ENCODE results near the gene NHSL2. TPM values are rescaled to one million over a fixed set of nuclear protein-coding genes. Genes with fewer than 3 reads are reported as not detected.

The NHSL2 gene
- total RNA-seq, 2 donors from 2014 or later, result 5.5 to 9.3 TPM

DNA sequence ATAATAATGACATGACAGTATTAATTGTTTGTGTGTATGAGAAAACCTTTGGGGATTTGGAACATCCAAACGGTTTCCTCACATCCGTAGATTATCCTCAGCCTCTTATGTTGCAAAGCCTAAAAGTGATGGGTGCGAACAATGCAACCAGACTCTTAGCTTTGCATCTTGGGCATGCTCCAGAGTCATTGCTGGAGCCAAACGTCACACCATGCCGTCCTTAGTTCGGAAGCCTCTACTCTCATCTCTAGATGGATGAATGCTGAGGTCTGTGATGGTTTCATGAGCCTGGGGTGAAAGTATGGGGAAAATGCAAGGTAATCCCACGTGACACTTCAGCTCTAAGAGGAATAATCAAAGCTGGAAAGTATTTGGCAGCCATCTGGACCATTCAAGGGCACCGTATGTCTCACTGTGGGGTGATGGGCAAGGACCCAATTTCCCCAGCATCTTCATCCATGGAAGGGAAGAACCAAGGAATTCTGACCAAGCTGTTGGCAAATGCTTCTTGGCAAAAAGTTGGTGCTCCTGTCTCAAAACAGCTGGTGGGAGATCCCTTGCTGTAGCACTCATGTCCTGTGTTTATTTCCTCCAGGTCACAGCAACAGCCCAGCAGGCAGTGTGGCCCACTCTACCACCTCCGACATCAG is 227.3 kb downstream of the NHSL2 start:
- Histone ChIP-seq H3K27me3 (no peaks in the 10 kb centered on the region), H3K4me1 (no peaks in the 10 kb centered on the region), H3K27ac (no peak overlapping the region), H3K4me3 (no peak overlapping the region), H3K9me3 (no peaks in the 10 kb centered on the region), H3K36me3 (peaks cover 6% of the 10 kb centered on the region)
- TF ChIP-seq, protein P1, sequence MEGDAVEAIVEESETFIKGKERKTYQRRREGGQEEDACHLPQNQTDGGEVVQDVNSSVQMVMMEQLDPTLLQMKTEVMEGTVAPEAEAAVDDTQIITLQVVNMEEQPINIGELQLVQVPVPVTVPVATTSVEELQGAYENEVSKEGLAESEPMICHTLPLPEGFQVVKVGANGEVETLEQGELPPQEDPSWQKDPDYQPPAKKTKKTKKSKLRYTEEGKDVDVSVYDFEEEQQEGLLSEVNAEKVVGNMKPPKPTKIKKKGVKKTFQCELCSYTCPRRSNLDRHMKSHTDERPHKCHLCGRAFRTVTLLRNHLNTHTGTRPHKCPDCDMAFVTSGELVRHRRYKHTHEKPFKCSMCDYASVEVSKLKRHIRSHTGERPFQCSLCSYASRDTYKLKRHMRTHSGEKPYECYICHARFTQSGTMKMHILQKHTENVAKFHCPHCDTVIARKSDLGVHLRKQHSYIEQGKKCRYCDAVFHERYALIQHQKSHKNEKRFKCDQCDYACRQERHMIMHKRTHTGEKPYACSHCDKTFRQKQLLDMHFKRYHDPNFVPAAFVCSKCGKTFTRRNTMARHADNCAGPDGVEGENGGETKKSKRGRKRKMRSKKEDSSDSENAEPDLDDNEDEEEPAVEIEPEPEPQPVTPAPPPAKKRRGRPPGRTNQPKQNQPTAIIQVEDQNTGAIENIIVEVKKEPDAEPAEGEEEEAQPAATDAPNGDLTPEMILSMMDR (IDR thresholded peaks at IDR 0.05), result no peak
- DNase-seq (ENCODE audit: low spot score), result no peak

DNA sequence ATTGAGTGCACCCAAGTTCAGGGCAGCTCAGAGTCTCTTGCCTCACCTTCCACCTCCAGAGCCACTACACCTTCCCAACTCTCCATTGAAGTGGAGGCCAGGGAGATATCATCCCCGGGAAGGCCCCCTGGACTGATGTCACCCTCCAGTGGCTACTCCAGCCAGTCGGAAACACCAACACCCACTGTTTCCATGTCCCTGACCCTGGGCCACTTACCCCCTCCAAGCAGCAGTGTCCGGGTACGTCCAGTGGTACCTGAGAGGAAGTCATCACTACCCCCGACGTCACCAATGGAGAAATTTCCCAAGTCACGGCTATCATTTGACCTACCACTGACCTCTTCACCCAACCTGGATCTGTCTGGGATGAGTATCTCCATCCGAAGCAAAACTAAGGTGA is 228.9 kb downstream of the NHSL2 start:
- Histone ChIP-seq H3K9me3 (no peaks in the 10 kb centered on the region), H3K27me3 (no peaks in the 10 kb centered on the region), H3K27ac (no peak overlapping the region), H3K36me3 (peaks cover 6% of the 10 kb centered on the region), H3K4me3 (no peak overlapping the region), H3K4me1 (no peaks in the 10 kb centered on the region)
- DNase-seq (ENCODE audit: low spot score), result no peak
- TF ChIP-seq, protein P1 (IDR thresholded peaks at IDR 0.05), result no peak

DNA sequence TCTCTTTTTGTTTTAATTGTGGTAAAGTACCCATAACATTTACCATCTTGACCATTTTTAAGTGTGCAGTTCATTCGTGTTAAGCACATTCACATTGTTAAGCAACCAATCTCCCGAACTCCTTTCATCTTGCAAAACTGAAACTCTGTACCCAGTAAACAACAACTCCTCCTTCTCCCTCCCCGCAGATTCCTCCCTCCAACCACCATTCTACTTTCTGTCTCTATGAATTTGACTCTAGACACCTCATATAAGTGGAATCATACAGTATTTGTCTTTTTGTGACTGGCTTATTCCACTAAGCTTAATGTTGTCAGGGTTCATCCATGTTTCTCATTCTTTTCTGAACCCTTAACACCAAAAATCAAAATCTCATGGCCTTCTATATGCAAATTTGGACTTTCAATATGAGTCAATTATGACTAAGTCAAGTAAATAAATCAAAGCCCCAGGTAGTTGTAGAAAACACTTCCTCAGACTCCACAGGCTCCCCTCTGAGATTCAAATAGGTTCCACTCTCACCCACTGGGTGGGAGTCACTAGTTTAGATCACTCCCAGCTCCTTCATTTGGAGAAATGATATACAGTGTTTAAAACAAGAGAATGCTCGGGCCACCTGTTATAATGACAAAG is 230.8 kb downstream of the NHSL2 start:
- Histone ChIP-seq H3K4me3 (no peak overlapping the region), H3K27me3 (no peaks in the 10 kb centered on the region), H3K27ac (no peak overlapping the region), H3K36me3 (peaks cover 6% of the 10 kb centered on the region), H3K4me1 (no peaks in the 10 kb centered on the region), H3K9me3 (no peaks in the 10 kb centered on the region)
- no peak for DNase-seq (ENCODE audit: low spot score)
- TF ChIP-seq, protein P1 (IDR thresholded peaks at IDR 0.05), result no peak

DNA sequence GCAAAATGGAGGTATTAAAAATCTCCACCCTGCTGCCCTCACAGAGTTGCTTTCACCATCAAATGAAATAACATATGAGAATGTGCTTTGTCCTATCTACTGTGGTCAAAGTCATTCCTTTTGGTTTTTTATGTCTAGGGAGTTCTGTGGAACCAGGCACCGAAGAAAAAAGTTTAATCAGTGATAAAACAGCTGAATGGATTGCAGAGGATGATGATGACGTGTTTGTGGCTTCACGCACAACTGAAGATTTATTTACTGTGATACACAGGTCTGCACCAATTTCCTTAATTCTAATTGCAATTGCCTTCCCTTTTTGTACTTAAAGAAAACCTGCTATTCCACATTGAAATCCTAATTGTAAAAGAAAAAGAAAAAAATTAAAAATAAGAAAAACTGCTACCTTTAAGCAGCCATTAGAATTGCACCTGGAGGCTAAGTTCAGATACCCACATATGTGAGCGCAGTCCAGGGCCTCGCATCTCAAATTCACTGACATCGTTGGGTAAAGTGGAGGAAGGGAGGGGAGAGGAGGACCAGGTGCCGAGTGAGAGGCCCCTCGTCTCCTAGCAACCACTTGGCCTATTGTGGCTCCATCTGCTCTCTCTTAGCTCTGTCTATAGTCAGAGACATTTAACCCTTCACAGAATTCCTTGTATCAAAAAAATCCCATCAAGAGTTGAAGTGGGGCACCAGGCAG is 231.6 kb downstream of the NHSL2 start:
- Histone ChIP-seq H3K4me3 (no peak overlapping the region), H3K36me3 (peaks cover 6% of the 10 kb centered on the region), H3K27ac (no peak overlapping the region), H3K27me3 (no peaks in the 10 kb centered on the region), H3K9me3 (no peaks in the 10 kb centered on the region), H3K4me1 (no peaks in the 10 kb centered on the region)
- DNase-seq (ENCODE audit: low spot score), result no peak
- TF ChIP-seq, protein P1 (IDR thresholded peaks at IDR 0.05), result no peak

DNA sequence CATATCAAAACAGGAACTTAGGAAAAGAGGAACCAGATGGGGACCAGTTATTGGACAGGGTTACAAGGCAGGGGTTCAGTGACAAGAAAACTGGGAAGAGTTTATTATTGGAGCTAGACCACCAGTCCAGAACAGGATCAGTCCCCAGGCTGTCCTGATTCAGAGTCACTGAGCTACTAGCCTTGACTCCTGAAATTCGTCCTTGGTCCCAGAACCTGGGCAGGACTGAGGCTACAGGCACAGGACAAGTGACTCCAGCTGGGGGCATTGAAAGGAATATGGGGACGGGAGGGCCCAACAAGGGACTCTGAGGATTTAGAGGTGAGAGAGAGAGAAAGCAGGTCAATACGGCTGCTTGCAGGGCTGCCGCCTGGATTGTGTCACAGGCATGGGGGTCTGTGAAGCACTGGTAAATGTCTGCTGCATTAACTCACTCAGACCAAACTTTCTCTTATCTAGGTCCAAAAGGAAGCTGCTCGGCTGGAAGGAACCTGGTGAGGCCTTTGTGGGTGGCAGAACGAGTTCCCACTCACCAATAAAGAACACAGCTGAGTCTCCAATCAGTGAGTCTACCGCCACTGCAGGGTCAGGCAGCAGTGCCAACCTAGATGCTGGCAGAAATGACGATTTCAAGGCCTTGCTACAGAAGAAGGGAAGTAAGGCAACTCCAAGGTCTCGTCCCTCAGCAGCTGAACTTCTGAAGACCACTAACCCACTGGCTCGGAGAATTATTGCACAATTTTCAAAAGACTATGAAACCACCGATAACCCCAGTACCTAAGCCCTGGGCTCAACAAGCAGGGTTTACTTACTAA is 232.4 kb downstream of the NHSL2 start:
- Histone ChIP-seq H3K27ac (no peak overlapping the region), H3K9me3 (no peaks in the 10 kb centered on the region), H3K36me3 (peaks cover 6% of the 10 kb centered on the region), H3K27me3 (no peaks in the 10 kb centered on the region), H3K4me3 (no peak overlapping the region), H3K4me1 (no peaks in the 10 kb centered on the region)
- DNase-seq (ENCODE audit: low spot score), result no peak
- TF ChIP-seq, protein P1 (IDR thresholded peaks at IDR 0.05), result no peak
